Stimulated activated CD8-positive, alpha-beta memory T cell treated with anti-CD3 and anti-CD28 coated beads, Interleukin-2, amount 100 ng/mL, for 1 hour (primary cell): Measurements from ENCODE around the gene CA4.
"Not testable (repeated sequence)": the region's sequence is repeated elsewhere in the genome, so short reads cannot be mapped to it uniquely, and the experiment has no call there.

ENCODE experiments used
- DNase-seq, 2 donors: peaks; one replicate each; pipeline ENCODE4 v3.0.0-alpha.2; 2020; ENCODE audit warnings: low read depth in 2 of 2

CA4 gene

DNA sequence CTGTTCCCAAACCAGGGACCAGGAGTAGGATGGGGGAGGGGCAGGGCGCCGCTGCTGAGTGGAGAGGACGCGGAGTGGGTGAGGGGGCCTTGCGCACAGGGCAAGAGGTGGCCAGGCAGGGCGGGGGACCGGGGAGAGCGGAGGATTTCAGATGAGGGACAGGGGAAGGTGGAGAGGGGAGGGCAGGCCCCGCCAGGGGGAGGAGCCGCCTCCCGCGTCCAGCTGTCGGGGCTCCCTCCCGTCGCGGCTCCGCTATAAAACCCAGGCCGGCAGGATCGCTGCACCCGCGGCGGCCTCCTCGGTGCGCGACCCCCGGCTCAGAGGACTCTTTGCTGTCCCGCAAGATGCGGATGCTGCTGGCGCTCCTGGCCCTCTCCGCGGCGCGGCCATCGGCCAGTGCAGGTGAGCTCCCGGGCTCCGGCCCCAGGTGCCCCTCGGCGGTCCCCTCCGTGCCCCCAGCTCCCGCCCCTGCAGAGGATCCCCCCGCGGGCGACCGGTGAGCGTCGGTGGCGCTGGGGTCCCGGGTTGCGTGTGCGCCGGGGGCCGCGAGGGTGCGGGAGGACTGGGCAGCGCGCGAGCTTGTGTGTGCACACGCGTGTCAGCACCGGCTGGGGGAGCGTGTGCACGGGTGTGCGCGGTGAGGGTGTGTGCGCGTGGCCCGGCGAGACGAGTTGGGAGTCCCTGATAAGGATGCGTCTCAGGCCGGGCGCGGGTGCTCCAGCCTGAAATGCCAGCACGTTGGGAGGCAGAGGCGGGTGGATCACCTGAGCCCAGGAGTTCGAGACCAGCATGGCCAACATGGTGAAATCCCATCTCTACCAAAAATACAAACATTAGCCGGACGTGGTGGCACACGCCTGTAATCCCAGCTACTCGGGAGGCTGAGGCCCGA is at the start of gene CA4:
CA4 (plus strand) TSS at position 283 of the 892 bp plus-strand sequence; CDS start at position 345, 62 bp downstream.
- DNase-seq: no peak

DNA sequence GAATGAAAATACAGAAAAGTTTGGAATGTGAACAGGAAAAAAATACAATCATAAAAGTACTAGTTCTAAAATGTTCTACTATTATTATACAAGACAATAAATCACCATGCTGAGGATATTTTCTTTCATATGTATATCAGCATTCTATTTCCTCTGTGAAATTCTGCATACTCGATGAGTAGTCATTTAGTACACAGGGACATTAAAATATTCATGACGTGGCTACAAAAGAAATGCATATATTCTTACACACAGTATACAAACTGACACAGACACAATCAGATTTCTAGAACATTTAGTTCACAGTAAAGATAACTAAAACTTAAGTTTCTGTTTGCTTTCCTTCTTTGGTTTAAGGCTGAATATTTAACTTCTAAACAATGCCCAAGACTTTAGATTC is 49.2 kb upstream of the CA4 start:
- not testable (repeated sequence) for DNase-seq

DNA sequence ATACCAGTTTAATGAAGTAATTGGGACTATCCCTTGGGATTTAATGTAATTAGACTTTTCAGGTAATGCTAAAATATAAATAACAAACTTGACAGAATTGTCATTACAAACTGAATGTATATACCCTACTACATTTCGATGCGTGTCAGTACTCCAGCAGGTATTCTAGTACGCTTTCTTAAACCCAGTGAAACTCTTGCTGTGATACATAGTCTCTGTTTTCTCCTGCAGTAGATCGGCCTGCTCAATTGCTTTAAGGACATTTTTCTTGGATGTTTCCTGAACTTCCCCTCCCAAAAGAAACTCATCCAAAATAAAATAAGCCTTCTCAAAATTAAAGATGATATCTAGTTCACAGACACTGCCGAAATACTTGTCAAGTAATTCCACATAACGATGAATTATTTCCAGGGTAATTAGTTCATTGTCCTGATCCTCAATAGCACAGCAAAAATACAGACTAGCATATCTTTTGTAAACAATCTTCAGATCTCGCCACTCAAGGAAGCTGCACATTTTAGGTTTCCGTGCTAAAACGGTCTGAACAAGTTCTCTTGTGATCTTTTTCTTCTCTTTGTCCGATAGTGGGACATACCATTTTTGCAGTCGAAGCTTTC is 47.6 kb upstream of the CA4 start:
- not testable (repeated sequence) for DNase-seq

DNA sequence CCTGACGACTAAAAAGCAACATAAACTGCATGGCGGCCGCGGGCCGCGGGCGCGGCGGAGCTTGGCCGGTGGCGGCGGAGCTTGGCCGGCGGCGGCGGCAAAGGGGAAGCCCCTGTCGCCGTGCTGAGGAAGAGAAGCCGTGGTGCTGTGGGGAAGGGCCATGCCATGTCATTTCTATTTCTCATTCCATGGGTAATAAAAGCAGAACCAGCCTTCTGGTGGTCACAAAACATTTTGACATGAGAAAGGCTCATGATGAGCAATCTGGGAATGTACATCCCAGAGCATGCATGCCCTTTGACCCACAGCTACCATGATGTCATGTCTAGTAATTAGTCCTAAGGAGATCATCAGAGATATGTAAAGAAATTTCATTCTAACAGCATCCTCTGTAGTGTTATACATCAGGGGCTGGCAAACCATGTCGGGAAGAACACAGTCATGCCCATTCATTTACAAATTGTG is 47.1 kb upstream of the CA4 start:
- no peak for DNase-seq

DNA sequence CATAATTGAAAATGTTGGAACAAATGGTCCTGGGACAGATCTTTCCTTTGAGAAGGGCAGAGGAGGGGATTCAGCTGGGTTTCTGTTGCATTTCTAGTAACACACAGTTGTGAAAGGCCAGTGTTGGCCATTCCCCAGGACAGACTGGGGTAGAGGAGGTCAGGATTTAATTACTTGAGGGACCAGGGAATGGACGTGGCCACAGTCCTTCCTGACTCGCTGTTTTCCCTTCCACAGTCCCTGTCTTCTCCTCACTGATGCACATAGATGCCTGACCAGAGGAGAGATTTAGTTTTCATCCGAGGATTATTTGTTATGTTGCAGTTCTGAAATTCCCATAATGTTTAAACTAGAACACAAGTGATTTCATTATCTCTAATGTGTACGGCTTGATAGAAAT is 45.8 kb upstream of the CA4 start:
- no peak for DNase-seq

DNA sequence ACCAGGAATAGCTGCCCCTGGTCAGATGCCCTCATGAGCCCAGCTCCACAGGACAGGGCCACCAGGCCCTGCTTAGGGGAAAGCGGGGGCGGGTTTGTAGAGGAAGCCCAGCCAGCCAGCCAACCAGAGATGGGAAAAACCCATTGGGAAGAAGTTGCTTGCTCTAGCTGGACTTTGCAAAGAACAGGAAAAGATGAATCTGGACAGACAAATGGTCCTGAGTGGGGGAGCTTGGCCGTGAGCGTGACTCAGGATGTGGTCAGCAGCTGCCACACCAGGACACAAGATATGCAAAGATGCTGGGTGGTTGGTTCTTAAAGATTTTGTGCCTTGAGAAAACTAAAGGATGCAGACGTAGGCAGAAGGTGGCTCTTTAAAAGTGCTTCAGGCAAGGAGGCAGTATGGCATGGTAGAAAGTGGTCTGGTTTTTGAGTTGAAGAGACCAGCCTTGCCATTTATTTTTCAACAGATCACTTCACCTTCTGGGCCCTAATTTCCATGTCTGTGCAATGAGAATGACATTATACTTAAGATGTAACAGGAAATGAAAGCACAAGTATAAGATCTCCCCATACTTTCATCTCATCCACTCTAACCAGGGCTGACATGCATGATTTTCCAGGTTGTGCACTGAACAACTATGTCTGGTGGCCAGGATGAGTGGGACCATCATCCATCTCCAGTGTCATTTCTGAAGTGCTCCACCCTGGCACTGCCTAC is 43.3 kb upstream of the CA4 start:
- no peak for DNase-seq

DNA sequence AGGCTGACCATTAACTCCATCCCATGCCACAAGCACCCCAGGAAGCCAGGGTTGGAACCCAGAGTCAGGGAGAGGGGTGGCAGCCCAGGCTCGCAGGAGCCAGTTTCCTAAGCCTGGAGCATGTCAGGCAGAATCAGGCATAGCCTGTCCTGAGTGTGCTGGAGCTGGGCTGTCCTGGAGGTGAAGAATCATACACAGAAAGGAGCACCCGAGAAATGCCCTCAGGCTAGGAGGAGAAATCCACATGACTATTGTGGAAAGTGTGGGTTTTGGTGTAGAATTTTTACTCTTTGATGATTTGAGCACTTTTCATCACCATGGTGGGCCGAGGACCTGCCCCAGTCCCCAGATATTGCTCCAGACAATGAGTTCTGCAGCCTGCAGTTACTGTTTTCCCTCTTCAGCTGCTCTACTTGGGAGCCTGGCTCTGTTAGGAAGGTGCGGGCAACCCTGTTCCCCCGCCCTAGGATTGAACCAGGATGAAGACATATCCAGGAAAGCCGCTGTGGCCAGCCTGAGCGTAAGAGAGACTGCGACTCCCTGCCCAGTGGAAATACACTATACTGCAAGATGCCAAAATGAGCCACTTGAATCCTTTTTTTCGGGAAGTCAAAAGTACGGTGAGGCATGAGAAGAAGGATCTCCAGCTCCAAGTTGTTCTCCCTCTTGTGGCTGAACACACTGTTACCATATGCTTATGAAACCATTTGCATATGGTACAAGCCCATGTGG is 42.1 kb upstream of the CA4 start:
- no peak for DNase-seq

DNA sequence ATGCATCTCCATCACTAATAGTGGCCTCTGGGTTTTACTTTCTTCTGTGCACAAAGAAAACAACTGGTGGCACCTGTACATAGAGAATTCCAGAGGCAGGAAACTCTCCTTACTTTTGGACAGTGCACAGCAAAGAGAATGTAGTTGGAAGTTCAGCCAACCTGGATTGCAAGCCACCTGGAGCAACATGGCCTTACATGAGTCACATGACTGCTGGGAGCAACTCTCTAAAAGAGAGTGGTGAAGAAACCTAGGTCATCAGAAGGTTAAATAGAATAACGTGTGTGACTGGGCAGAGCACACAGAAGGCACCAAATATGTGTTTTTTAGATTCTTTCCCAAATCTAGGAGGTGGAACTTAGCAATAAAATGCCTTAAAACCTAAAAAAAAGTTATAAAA is 41.5 kb upstream of the CA4 start:
- not testable (repeated sequence) for DNase-seq

DNA sequence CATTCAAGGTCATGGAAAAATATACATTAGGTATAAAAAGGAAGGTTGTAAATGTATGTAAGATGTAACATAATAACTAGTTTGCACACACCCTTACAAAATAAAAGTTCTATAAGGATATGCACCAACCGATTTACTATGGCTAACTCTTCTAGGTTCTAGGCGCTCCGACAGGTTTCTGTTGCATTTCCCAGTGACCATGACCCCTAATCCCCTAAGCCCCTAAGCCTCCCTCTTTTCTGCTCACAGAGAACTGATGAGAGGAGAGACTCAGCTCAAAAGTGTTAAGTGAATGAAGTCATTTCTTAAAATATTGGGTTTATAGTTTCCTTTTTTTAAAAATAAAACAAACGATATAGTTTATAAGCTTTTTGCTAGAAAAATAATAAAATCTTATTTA is 41.1 kb upstream of the CA4 start:
- DNase-seq: no peak

DNA sequence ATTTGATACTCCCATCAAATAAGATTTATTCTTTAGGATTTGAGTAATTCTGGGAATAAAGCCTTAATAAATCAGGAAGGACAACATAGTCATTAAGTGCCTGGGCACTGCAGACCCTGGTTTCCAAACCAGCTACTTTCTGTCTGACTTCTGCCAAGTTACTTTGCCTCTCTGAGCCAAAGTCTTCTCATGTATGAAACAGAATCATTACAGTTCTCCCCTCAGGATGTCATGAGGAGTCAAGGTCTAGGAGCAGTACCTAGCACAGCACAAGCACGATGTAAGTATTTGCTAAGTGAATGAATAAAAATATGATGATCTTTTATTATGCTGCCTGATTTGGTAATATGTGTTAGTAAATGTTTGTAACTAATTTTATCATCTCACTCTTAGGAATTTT is 40.6 kb upstream of the CA4 start:
- no peak for DNase-seq

DNA sequence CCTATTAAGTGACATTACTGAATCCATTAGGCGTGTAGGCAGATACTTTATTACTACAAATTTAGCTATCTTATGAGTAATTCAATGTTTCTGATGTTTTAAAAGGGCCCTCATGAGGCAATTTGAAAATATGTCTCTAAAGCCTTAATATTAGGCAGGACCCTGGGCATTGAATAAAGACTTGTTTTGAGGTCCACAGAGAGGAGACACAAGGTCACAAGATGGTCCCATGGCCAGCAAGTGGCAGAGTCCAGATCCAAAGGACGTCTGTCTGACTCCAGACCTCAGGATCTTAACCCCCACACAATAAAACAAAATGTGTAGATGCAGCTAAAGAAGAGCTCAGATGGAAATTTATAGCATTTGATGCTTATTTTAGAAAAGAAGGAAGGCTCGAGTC is 39.2 kb upstream of the CA4 start:
- no peak for DNase-seq

DNA sequence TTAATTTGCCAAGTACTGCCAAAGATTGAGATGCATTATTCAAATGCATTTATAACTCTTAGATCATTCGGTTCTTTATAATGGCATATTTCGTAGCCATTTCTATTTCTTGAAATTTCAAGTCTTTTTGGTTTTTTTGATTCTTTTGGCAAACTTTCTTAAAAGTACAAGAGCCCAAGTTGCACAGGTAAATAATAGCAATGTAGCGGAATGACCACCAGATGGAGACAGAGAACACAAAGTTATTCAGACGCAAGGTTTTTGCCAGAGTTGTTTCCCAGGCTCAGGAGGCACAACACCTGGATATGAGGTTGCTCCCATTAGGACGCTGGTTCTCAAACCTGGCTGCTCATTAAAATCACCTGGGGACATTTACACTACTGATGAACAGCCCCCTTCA is 38.1 kb upstream of the CA4 start:
- DNase-seq: not testable (repeated sequence)

DNA sequence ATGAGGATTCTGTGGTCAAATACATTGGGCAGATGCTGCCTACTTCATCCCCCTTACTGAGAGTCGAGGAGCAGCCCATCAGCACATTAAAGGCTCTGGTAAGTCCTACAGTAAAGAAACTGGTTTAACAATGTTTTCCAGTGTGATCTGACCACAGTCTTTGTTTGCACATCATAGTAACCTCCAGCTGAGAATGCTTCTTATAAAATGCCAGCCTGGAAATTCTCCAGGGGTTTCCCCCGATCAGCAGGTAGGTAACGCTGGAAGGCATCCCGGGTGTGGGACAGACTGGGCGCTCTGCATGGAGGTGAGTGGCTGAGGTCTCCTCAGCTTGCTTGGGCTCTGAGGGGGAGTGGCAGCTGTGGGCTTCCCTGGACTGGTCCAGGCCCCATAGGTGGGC is 34.4 kb upstream of the CA4 start:
- DNase-seq: not testable (repeated sequence)

DNA sequence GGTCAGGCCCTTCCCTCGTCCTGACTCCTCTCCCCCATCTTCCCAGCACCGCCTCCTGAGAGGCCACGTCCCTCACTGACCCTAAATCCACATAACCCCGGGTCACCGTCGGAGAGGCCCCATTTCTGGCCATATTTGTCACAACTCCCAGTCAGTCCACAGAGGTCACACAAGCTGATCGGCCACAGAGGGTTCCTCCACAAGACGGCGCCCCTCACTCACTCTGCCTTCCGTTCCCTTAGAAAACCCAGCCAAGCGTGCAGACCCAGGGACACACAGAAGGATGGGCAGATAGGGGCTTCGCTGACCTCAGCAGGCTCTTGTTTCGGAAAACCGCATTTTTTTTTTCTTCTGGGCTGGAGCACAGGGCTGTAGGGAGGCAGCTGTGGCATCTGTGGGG is 33.6 kb upstream of the CA4 start:
- not testable (repeated sequence) for DNase-seq

DNA sequence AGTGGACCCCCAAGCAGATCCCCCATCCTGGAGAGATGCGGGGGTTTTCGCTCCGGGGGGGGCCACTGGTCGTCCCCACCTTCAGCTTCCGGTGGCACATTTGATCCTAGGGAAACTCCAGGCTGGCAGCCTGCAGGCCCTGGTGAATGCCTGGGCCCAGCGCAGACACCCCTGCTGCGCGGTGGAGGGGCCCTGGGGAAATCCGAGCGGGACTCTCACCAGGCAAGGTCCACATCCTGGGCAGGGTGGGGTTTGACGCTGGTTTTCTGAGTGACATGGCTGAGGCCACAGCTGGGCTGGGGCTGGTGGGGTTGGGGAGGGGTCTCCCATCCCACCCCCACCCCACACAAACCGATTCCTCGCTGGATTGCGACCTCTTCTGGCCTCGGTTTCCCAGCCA is 30.6 kb upstream of the CA4 start:
- not testable (repeated sequence) for DNase-seq

DNA sequence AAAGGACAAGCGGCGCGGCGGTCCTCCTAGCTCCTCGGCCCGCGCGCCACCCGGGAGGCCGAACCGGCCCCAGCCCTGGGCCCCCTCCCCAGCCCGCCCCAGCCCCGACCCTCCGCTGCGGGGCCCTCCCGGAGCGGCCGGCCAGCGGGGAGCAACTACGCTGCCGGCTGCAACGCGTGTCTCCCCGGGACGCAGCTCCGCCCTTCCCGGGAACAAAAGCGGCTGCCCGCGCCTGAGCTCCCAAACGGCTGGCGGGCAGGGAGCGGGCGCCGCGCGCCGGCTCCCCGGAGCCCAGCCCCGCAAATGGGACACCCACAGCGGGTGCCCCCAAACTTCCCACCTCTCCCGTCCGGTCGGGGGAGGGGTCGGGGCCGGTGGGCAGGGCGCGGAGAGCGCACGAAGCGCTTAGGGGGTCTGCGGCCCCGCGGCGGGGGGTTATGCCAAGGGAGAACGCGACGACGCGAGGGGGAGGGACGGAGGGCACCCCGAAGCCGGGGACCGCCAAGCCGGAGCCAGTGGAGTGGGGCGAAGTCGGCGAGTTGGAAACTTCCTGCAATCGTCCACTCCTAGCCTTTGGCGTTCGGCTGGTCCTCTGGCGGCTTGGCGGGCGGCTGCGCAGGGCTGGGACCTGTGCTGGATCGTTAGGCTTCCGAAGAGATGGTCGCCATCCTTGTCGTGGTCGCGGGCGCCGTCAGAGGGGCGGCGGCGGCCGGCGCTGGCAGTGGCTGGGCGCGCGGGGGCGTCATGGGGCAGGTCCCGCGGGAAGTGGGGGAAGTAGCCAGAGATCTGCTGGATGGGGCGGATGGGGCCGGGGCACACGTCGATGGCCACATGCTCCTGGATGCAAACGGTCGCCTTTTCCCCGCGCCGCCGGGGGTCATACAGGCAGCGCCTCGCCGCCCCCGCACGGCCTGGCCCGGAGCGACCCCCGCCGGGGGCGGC is 29.7 kb upstream of the CA4 start:
- not testable (repeated sequence) for DNase-seq

DNA sequence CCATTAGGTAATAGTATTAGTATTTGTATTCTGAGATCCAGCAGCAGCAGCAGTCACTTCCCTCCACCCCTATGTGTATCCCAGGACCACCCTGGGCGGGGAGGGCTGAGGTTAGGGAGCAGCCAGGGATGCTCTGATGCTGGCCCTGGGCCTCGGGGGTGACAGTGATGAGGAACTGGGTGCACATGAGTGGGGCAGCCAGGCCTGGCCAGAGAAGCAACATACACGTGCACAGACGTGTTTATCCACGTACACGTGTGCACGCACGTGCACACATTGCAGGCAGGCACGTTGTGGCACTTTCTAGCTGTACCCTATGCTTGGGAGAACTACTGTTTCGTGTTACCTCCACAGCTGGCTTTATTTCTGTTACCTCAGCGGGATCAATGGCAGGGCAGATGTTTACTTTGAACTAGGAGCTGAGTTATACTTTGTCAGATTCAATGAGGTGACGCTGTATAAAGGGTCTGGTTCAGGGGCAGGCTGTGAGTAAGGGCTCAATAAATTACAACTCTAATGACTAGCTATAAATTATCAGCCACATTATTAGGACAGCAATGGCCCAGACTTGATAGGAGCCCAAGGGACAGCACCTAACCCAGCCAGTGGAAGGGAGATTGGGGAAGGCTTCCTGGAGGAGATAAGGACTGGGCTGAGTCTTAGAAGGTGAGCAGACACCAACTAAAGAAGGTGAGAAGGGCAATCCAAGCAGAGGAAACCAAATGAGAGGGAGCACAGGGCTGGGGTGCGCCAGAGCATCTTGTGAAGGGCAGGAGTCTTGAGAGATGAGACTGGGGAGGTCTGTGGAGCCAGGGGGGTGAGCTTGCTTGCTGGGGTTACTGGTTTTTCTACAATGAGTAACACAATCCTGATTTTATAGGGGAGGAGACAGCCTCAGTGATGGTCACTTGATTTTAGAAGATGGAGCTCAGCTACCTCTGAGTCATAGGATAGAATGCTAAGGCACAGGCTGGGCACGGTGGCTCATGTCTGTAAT is 22.4 kb upstream of the CA4 start:
- DNase-seq: no peak

DNA sequence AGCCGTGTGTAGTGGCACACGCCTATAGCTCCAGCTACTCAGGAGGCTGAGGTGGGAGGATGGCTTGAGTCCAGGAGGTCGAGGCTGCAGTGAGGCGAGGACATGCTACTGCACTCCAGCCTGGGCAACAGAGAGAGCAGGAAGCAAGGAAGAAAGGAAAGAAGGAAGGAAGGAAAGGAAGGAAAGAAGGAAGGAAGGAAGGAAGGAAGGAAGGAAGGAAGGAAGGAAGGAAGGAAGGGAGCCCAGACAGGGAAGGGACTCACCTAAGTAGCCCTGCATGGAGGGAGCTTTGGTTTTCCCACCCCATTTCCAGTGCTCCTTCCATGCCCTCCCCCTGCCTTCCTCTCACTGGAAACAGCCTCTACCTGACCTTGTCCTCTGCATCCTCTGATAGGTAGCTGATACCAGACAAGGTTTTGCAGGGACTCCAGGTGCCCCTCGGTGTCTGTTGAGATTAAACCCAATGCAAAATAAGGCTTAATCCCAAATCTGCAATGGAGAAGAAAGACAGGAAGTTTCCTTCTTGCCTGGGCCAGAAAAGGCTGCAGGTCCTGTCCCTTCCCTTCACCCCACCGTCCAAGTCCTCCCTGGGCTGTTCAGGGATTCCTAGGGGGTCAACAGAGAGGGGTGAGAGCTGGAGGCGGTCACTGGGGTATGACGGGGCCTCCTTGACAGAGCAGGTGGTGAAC is 21.5 kb upstream of the CA4 start:
- no peak for DNase-seq

DNA sequence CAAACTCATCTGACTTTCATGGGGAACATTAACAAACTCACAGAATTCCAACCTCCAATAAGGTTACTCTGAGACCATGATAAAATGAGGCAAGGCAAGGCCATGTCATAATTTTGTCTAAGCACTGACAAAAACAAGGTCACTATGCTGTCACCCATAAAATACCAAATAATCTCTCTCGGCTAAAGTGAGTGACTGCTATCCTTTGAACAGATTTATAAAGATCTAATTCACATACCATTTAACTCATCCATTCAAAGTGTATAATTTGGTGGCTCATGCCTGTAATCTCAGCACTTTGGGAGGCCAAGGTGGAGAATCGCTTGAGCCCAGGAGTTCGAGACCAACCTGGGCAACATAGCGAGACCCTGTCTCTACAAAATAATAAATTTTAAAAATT is 20.6 kb upstream of the CA4 start:
- no peak for DNase-seq
